Suprapubic skin (tissue), 3 donors: ENCODE measurements around the gene MAST4.
"Not testable (repeated sequence)": the region's sequence is repeated elsewhere in the genome, so short reads cannot be mapped to it uniquely, and the experiment has no call there.

Experiments used
- EP300 ChIP-seq: sonication (generic); formaldehyde crosslinking; IDR thresholded peaks from one replicate; pipeline ENCODE4 v1.6.1; 2017; ENCODE audit warnings: antibody characterized with exemption
- POLR2A ChIP-seq, 2 donors: fragments of 450-650 bp; IDR thresholded peaks; one replicate each; pipeline ENCODE4 v1.6.1; 2017; ENCODE audit warnings: antibody characterized with exemption in 2 of 2, mild to moderate bottlenecking in 2 of 2, moderate library complexity in 2 of 2
- TF ChIP-seq, protein P1 (sequence below), 2 donors: fragments of 200-600 bp in 1 of 2; fragments of 450-650 bp in 1 of 2; sonication (generic) in 1 of 2; IDR thresholded peaks; one replicate each; pipeline ENCODE4 v1.5.1; 2016 to 2019; ENCODE audit warnings: antibody characterized with exemption in 2 of 2, mild to moderate bottlenecking in 1 of 2, moderate library complexity in 1 of 2

DNA sequence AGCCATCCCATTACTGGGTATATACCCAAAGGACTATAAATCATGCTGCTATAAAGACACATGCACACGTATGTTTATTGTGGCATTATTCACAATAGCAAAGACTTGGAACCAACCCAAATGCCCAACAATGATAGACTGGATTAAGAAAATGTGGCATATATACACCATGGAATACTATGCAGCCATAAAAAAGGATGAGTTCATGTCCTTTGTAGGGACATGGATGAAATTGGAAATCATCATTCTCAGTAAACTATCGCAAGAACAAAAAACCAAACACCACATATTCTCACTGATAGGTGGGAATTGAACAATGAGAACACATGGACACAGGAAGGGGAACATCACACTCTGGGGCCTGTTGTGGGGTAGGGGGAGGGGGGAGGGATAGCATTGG lies 577.2 kb downstream of the MAST4 start:
- TF ChIP-seq POLR2A (IDR thresholded peaks at IDR 0.05); EP300: not testable (repeated sequence)
- TF ChIP-seq, protein P1, sequence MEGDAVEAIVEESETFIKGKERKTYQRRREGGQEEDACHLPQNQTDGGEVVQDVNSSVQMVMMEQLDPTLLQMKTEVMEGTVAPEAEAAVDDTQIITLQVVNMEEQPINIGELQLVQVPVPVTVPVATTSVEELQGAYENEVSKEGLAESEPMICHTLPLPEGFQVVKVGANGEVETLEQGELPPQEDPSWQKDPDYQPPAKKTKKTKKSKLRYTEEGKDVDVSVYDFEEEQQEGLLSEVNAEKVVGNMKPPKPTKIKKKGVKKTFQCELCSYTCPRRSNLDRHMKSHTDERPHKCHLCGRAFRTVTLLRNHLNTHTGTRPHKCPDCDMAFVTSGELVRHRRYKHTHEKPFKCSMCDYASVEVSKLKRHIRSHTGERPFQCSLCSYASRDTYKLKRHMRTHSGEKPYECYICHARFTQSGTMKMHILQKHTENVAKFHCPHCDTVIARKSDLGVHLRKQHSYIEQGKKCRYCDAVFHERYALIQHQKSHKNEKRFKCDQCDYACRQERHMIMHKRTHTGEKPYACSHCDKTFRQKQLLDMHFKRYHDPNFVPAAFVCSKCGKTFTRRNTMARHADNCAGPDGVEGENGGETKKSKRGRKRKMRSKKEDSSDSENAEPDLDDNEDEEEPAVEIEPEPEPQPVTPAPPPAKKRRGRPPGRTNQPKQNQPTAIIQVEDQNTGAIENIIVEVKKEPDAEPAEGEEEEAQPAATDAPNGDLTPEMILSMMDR (IDR thresholded peaks at IDR 0.05) = not testable (repeated sequence)
